HEK293T (cell line): ENCODE measurements around the gene PGM5.

ENCODE experiments used
- BHLHE40 ChIP-seq: fragments of 450-650 bp; IDR thresholded peaks from 2 replicates; pipeline ENCODE4 v1.6.1; 2016; ENCODE audit warnings: mild to moderate bottlenecking, moderate library complexity, borderline replicate concordance
- FOXA1 ChIP-seq: fragments of 450-650 bp; IDR thresholded peaks from 2 replicates; pipeline ENCODE4 v1.6.1; 2016; ENCODE audit warnings: mild to moderate bottlenecking
- FOXK2 ChIP-seq: fragments of 450-650 bp; IDR thresholded peaks from 2 replicates; pipeline ENCODE4 v1.6.1; 2016; ENCODE audit warnings: mild to moderate bottlenecking
- FOXM1 ChIP-seq: fragments of 450-650 bp; IDR thresholded peaks from 2 replicates; pipeline ENCODE4 v1.6.1; 2017; ENCODE audit warnings: mild to moderate bottlenecking, borderline replicate concordance
- SP1 ChIP-seq: fragments of 450-650 bp; IDR thresholded peaks from 2 replicates; pipeline ENCODE4 v1.6.1; 2017
- SUZ12 ChIP-seq: fragments of 450-650 bp; IDR thresholded peaks from 2 replicates; pipeline ENCODE4 v1.6.1; 2016; ENCODE audit warnings: mild to moderate bottlenecking
- TARDBP ChIP-seq: fragments of 450-650 bp; IDR thresholded peaks from 2 replicates; pipeline ENCODE4 v1.6.1; 2016
- ZNF384 ChIP-seq: fragments of 450-650 bp; IDR thresholded peaks from 2 replicates; pipeline ENCODE4 v1.6.1; 2016
- TF ChIP-seq, protein P1 (sequence below): fragments of 450-650 bp; IDR thresholded peaks from 2 replicates; pipeline ENCODE4 v1.6.1; 2016

- TF ChIP-seq FOXA1 (no peak), SUZ12 (no peak), BHLHE40 (no peak), TARDBP (no peak), SP1 (no peak), ZNF384 (no peak), FOXK2 (no peak), FOXM1 (no peak)
- TF ChIP-seq, protein P1, sequence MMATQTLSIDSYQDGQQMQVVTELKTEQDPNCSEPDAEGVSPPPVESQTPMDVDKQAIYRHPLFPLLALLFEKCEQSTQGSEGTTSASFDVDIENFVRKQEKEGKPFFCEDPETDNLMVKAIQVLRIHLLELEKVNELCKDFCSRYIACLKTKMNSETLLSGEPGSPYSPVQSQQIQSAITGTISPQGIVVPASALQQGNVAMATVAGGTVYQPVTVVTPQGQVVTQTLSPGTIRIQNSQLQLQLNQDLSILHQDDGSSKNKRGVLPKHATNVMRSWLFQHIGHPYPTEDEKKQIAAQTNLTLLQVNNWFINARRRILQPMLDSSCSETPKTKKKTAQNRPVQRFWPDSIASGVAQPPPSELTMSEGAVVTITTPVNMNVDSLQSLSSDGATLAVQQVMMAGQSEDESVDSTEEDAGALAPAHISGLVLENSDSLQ: no peak
Measured at GRCh38 chr9:68472119-68472518, 115.7 kb downstream of the PGM5 start.
